Embryonic facial prominence (tissue), 1 donor: Measurements from ENCODE around the gene NR2F1.

Source experiments
- DNase-seq: peaks from one replicate; pipeline ENCODE4 v3.0.0-alpha.2; 2016; ENCODE audit errors: extremely low spot score

Gene NR2F1

DNA sequence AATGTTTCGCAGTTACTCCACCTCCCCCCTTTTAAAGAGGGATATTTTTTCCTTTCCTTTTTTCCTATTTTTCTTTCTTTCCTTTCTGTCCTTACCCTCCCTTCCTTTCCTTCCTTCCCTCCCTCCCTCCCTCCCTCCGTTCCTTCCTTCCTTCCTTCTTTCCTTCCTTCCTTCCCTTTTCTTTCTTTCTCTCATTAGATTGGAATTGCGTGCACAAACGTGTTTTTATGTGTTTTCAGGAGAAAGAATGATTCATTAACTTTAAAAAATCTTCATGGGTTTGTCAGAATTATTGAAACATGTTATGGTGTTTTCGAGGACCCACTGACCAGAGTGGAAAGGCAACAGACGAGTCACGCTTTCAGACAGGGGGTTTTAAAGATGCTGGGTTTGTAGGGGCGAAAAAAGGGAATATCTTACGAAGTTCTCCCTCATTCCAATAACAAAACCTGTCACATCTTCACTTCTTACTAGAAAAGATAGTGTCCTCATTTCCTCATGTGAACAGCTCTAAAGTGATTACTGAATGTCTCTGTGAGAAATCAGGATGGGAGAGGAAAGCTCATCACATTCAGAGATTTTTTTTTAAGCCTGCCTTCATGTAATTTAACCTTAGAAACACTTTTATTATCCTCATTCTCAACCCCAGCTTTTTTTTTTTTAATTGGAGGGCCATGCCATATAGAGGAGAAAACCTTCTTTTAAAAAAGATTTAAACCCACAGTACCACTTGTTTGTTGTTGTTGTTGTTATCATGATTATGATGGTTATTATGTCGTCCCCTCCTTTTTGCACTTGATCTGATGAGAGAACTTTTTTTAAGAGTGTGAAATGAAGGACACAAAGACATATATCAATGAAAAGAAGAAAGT lies 21.9 kb downstream of the NR2F1 start:
- DNase-seq: no peak

DNA sequence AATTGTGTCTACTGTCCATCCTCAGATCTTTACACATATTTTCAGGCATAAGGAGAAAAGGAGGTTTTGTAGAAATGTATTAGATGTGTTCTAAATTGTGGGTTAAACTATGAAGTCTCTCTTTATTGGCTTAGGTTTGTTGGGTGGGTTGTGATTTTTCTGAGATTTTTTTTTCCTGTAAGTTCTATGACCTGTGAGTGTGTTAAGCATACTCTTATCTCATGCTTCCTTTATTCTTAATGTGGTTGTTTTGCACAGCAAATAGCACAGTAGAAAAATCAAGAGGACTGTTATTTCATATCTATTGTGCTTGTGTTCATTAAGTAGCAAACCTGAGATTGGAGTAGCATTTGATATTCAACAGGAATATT lies 23.3 kb downstream of the NR2F1 start:
- no peak for DNase-seq

DNA sequence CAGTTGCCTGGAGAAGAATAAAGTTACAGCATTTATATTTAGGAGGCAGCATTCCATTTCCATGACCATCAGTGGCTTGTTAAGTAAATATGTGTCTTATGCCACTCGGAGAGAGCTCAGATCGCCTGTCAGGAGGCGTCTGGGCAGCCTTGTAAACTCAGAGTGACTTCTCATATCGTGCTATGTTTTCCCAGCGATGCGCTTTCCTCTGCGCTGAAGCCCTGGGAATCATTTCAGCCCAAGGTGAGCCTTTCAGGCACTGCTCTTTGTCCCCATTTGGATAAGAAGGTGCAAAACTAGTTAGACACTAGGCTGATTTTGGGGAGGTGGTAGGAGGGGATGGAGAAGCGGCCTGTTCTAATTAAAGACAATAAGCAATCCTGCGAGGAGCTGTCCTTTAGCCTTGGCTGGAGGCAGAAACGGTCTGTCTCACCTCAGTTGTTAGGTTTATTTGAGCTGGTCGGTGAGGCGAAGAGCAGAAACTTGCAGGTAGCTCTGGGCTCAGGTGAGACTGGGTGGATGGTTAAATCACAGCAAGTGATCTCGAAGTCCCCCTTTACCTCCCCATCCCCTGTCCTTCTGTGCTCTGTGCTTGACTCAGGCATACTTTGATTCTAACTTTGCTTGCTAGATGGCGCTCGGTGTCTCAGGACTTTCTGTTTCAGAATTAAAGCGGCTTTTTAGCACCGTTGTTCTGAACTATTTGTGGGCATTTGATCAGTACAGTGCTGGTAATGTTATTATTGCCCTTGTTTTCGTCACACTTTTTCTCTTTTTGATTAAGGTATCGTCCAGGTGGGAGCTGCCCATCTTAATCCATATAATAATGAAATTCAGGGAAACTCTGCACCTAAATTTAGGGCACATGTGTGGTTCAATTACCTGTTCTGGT lies 24.6 kb downstream of the NR2F1 start:
- DNase-seq: no peak

DNA sequence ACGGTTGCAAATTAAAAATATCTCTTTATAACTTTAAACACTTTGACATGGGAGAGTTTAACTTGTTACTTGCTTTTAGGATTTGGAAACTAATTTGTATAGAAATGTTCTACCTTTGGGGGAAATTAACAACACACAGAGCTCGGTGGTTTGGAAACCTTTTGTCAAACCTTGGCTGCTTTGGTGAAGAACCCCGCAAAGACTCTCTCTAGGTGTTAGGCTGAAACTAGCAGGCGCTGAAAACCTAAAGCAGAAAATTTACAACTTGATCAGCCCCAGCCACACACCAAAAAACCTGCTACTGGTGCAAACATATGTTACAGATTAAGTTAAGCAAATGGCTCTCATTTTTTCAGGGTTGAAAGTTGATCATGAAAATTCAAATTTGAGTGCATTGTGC lies 25.8 kb downstream of the NR2F1 start:
- no peak for DNase-seq

DNA sequence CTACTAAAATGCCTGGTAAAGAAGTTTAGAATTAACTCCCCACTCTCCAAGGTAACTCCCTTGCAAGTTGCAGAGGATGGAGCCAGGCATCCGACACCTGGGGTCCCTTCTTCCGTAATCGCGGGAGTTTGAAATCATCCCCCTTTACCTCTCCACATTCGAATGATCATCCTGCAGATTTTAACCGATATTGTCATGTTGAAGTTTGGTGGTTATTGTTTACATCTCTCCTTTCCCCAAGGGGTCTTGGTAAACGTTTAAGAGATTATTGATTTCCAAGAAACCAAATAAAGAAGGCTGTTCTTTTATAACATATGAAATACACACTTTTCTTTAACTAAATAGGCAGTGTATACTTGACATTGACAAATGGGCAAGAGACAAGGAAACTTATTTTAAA lies 26.7 kb downstream of the NR2F1 start:
- no peak for DNase-seq

DNA sequence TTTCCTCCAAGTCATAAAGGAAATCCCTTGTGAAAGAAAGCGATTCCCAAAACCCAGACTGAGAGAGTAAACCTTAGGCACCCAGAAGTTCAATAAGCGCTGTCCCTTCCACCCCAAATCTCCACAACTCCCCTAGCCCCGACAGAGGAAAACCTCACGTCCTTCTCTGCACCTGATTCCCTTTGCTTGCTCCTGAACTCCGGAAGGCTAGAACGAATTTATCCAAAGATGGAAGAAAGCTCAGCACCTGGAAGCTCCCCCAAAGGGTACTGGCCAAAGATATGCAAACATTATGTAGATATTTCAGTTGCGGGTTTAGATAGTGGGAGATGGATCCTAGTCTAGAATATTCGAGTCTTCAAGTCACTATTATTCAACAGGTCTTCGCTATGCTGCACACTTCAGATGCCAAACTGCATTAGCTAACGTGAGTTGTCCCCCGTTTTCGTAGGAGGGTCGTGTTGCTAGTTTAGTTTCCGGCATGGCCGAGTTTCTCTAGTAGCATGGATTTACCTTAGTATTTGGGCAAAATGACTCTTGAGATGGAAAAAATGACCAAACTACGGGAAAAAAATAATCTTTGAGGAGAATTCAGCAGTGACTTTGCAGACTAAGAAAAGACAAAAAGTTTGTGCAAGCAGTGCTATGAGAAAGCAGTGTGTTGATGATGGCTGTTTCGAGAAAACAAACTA lies 27.7 kb downstream of the NR2F1 start:
- no peak for DNase-seq

GRCh38 chr5:93611273-93611975 lies 28.4 kb downstream of the NR2F1 start:
- DNase-seq: no peak

GRCh38 chr5:93611976-93612854 lies 29.2 kb downstream of the NR2F1 start:
- DNase-seq: no peak

DNA sequence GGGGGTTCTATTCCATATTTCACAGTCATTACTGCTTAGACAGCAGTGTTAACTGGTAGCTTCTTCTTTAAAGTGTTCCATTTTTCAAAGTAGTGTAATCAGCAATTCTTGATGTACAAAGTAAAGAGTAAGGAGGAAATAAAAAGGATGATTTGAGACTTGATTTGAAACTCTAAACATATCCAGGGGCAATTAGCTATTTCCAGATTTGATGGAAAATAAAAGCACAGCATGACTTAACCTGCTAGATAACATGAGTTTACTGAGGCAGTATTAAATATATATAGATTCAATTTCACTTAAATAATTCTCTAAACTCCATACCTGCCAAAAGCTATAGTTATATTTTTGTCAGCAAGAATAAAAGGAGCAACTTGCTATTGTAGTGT lies 29.8 kb downstream of the NR2F1 start:
- no peak for DNase-seq

GRCh38 chr5:93616538-93617174 lies 33.6 kb downstream of the NR2F1 start:
- DNase-seq: no peak

- no peak for DNase-seq
Measured at GRCh38 chr5:93620487-93621326, 37.7 kb downstream of the NR2F1 start.

DNA sequence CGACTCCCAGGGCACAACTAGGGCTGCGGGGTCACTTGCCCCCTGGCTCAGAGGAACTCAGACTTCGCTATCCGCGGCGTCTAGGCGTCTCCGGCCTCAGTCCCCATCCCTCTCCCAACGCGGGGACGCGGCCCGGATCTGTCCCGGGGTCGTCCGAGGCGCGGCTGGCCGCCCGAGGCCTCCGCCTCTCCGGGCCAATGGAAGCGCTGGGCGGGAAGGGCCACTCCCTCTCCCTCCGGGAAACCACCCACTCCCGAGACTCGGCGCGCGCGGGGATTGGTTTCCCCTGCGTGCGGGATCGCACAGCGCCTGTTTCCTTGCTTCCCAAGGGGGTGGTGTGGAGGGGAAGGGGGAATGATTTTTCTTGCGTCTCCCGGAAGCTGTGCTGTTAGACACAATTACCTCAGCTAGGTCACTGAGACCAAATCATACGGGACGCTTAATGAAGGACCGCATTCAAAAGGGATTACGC lies 38.3 kb downstream of the NR2F1 start:
- DNase-seq: no peak

- DNase-seq: no peak
Measured at GRCh38 chr5:93622240-93622885, 39.3 kb downstream of the NR2F1 start.

DNA sequence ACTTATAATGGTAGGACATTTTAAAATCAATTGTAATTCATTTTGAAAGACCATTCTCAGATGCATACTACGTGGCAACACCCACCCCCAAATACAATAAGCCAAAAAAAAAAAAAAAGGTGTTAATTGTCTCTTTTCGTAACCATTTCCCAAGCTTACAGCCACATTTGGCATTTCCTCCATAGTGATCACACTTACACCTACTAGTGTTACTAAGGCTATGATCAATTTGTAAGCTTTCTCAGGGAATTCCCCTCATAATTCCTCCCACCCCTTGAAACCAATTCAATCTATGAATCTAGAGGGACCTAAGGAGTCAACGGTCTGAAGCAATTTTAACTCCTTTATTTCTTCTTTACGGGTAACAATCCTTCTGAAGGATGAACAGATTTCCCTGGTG lies 40.1 kb downstream of the NR2F1 start:
- no peak for DNase-seq

GRCh38 chr5:93626801-93627200 lies 43.8 kb downstream of the NR2F1 start:
- no peak for DNase-seq

DNA sequence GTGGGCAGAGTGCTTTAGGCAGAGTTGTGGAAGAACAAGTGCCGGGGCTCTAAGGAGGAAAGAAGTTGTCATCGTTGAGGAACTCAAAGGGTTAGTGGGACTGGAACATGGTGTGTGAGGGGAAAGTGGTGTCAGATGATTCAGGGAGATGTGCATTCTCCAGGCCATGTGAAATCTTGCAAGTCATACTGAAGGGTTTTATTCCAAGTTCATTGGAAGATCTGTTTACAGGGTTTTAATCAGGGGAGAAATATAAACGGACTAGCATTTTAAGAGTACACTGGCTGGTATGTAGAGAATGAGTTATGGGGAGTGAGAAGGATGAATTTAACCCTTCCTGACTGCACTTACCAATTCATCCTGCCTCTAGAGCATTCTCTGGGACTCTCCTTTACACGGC lies 49.3 kb downstream of the NR2F1 start:
- no peak for DNase-seq

DNA sequence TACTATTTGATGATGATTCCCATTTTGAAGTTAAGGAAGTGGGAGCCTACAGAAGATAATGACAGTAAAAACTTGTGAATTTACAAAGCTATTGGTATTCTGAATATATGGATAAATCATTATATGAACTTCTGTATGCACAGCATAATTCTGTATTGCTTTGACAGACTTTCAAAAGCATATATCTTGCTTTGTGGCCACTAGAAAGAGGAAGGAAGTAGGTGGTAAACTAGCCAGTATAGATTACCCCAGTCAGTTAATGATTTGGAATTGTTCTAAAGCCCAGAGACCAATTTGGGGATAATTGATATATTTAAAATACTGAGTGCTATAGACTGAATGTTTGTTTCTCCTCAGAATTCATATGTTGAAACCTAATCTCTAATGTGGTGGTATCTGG lies 53.0 kb downstream of the NR2F1 start:
- DNase-seq: no peak

DNA sequence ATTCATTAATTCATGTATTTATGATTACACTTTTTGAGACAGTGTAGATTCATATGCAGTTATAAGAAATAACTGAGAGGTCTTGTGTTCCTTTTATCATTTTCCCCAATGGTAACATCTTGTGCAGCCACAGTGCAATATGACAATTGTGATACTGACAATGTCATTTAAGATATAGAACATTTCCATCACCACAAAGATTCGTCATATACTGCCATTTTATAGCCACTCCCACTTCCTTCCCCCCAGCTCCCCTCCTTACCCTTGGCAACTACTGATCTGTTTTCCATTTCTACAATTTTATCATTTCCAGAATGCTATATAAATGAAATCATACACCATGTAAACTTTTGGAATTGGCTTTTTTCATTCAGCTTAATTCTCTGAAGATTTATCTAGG lies 53.8 kb downstream of the NR2F1 start:
- no peak for DNase-seq

GRCh38 chr5:93637697-93638096 lies 54.7 kb downstream of the NR2F1 start:
- no peak for DNase-seq
